Activated CD4-positive, alpha-beta T cell treated with anti-CD3 and anti-CD28 coated beads, Interleukin-2, amount 50 U/mL, for 24 hours (primary cell): Measurements from ENCODE around the gene CNTNAP2.

ENCODE experiments used
- DNase-seq, 2 donors: peaks; one replicate each; pipeline ENCODE4 v3.0.0-alpha.2; 2020; ENCODE audit warnings: low read depth in 1 of 2, low spot score in 1 of 2

CNTNAP2 gene

DNA sequence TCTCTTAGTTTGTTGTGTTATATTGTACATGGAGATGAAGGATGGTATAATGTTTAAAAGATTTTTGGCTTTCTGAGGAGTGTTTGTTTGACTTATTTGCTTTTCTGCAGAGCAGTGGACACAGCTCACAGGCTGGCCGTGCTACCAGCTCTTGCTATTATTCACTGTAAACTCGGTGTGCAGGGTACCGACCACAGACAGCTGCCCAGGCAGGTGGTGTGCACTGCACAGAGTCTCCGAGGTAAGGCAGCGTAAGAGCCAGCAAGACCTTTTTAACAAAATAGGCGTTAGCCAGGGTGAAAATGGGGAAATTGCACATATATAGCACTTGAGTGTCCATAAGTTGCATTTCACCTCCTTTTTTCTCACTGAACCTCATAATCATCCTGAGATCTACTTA, 438.0 kb downstream of the CNTNAP2 start:
- DNase-seq, result no peak

DNA sequence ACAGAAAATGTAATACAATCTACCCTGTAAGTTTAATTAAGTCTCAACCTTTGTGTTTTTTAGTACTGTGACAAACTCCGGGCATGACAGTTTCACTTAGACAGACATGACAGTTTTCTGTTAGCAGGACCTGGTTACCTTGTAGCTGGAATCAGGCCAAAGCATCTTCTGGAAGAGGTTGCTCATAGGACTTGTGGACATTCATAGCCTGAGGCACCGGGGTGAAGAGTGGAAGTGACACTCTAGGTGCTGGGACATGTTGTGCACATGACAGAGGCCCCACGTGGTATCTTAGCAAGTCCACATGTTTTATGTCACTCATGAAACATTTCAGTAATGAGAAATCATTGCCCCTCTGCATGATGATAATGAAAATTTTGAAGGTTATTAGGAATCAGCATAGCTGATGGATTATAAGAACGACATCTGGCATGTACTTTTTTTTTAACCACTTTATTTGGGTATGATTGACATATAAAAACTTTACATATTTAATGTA, 441.4 kb downstream of the CNTNAP2 start:
- DNase-seq, result no peak

DNA sequence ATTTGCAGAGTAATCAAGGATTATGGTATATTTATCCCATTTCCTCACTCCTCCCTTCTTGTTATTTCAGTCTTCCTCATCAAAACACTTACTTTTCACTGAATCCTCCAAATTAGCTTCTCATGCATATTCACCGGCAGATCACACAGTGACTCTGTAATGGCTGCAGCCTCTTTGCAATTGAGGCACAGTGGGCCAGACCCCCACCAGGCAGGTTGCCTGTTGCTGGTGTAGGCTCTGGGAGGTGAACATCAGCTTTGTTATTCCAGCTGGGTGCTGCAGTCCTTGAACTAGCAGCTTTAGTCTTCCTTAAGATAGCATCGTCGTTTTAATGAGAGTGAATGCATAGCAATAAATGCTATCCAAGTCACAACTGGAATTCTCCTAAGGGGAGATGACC, 449.3 kb downstream of the CNTNAP2 start:
- no peak for DNase-seq

GRCh38 chr7:146575903-146576302, 459.3 kb downstream of the CNTNAP2 start:
- no peak for DNase-seq

- no peak for DNase-seq
Measured at GRCh38 chr7:146591976-146592375, 475.4 kb downstream of the CNTNAP2 start.

DNA sequence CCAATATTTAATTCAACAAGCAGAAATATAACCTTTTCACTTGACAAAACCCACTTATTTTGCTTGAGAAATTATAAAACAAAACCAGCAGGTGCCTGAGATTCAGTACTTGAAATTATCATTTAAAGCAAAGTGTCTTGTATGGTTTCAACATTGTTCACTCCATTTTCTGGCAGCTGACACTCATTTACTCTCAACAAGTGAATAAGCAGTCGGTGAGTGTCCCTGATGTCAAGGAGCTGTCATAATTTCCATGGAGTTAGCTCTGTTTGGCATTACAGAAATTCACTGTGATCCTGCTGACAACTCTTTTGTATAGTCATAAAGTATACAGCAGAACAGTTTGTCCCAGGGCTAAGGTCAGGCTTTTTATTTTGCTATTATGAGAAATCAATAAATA, 490.0 kb downstream of the CNTNAP2 start:
- no peak for DNase-seq

DNA sequence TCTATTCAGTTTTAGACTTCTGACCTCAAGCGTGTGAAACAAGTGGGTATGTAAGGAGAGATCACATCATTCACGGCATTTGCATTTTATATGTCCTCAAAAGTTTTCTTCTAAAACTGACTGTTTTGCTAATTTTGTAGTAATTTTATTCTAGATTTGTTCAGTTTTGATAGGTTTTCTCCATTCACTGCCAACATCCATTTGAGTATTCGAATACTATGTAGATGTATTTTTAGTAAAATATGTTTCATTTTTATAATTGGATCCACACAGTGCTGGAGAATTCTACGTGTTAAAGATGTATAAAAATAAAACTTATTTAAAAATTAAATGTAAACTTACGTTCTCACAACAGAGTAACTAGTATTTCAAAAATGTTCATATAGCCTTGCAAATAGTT, 503.0 kb downstream of the CNTNAP2 start:
- no peak for DNase-seq

DNA sequence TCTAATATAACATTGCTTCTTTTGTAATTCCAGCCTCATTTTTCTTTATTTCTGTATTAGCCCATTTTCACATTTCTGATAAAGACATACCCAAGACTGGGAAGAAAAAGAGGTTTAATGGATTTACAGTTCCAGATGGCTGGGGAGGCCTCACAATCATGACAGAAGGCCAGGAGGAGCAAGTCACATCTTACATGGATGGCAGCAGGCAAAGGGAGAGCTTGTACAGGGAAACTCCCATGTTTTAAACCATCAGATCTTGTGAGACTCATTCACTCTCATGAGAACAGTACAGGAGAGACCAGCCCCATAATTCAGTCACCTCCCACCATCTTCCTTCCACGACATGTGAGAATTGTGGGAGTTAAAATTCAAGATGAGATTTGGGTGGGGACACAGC, 510.3 kb downstream of the CNTNAP2 start:
- no peak for DNase-seq

GRCh38 chr7:146635205-146636032, 518.8 kb downstream of the CNTNAP2 start:
- no peak for DNase-seq

- DNase-seq, result no peak
Measured at GRCh38 chr7:146636033-146636356, 519.4 kb downstream of the CNTNAP2 start.

GRCh38 chr7:146636581-146636980, 520.0 kb downstream of the CNTNAP2 start:
- DNase-seq, result no peak

GRCh38 chr7:146639291-146639690, 522.7 kb downstream of the CNTNAP2 start:
- DNase-seq, result no peak

DNA sequence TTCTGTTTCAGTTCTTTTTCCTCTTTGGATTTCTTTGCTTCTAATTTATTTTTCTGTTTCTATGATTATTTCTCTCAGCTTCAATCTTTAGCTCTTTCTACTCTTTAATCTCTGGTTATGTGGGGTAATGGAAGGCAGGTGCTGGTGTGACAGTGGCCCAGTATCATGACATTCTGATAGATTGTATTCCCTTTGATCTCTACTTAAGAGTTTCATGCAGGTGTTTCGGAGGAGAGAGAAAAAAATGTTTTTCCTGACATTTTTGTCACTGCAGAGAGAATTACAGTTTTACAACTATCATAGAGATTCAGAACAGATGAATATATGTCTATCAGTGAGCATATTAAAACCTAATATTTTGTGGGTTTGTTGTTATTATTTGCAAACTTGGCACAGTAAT, 524.9 kb downstream of the CNTNAP2 start:
- no peak for DNase-seq

- DNase-seq, result no peak
Measured at GRCh38 chr7:146645383-146645976, 528.9 kb downstream of the CNTNAP2 start.

GRCh38 chr7:146647445-146647844, 530.8 kb downstream of the CNTNAP2 start:
- DNase-seq, result no peak

GRCh38 chr7:146652176-146652575, 535.6 kb downstream of the CNTNAP2 start:
- no peak for DNase-seq

GRCh38 chr7:146654048-146654447, 537.4 kb downstream of the CNTNAP2 start:
- DNase-seq, result no peak

DNA sequence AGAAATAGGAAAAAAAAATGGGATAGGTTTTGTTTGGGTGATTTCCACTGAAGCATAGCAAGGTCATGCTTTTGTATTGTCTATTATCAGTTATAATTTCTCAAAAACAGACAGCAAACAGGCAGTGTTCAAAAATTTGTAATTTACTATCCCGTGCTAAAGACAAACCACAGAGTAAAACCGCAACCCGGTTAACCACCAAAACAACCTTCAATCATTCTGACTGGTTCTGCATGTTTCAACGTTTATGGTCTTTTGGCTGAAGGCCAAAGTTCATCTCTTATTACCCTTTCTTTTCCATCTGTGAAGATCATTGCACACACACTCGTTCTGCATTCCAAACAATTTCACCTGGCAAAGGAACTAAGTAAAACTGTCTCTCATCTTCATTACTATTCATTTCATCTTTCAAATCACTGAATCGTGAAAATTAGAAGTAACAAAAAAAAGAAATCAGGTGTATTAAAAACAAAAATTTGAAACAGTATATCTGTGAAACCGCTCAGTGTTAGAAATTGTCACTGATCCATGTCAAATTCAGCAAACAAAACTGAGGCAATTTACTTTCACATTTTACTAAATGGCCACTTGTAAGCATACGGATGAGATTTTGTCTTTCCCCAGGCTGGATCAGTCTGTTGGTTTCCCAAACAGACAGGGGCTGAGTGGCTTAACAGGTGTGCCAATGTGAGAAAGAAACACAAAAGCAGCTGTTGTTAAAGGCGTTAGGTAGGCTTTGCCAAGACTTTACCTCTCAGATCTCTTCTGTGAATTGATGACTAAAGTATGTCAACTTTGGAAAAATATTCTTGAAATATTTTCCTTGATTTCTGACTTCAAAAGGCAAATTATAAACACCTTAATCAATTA, 539.6 kb downstream of the CNTNAP2 start:
- no peak for DNase-seq

DNA sequence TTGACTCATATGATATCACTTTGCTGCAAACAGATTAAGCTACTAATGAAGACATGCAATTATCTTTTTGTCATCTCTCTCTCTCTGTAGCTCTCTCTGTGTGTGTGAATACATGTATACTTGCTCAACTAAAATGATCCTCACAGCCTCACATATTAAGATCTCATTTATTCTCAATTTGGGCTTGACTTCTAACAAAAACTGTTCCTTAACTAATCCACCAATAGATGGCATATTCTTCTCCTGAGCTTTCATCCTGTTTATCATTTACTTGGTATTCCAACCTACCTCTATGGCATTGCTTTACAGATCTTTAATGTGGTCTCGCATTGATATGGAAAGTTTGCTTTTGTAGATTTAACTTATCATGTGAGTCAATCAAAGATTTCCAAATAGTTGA, 540.4 kb downstream of the CNTNAP2 start:
- no peak for DNase-seq

DNA sequence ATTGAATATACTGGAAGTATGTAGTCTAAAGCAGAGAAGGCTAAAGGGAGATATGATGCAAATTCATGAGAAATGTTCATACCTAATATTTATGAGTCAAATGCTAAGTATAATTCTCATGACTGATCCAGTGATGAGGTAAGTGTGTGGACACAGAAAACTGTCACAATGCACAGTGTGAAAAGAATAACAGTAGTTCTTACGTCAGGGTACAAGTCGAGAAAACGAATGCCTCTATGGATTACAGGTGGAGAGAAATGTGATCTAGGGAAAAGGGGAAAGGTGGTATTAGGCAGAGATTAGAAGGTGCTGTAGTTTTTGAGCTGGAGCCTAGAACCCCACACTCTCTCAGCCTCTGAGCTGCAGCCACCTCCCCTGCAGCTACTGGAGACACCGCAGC, 542.0 kb downstream of the CNTNAP2 start:
- DNase-seq, result no peak

GRCh38 chr7:146659732-146660131, 543.1 kb downstream of the CNTNAP2 start:
- no peak for DNase-seq

DNA sequence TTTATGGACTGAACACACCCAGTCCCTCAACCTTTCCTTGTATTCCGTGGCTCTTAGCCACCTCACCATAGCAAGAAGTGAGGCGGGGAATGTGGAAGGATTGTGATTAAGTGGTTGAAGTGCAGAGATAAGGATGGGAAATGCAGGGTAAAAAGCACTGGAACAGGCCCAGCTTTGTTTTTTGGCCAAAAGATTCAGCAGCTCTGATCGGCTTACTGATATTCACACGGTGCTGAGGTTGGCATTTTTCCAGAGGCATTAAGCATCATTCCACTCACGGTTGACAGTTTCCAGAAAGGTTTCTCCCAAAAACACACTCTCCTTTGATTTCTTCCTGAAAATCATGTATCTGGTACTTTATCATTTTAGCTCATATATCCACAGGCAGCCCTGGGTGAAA, 544.2 kb downstream of the CNTNAP2 start:
- DNase-seq, result no peak
